ENCODE results near the gene ABI3BP. TPM values are rescaled to one million over a fixed set of nuclear protein-coding genes. Genes with fewer than 3 reads are reported as not detected.

ABI3BP gene
- total RNA-seq, 1 experiment from 2014 or later, result 3.1 TPM

GRCh38 chr3:100780071-100780622 is 213.1 kb downstream of the ABI3BP start:
- DNase-seq (ENCODE audit: unreplicated experiment), result no peak
- Mint-ChIP-seq H3K4me1 (ENCODE audit: insufficient read depth, unreplicated experiment) (peaks cover 6% of the 10 kb centered on the region), H3K27ac (ENCODE audit: low read depth, unreplicated experiment) (no peak overlapping the region), H3K4me3 (ENCODE audit: unreplicated experiment) (no peak overlapping the region), H3K36me3 (ENCODE audit: insufficient read depth, unreplicated experiment) (no peaks in the 10 kb centered on the region), H3K27me3 (ENCODE audit: insufficient read depth, unreplicated experiment) (no peaks in the 10 kb centered on the region), H3K9me3 (ENCODE audit: unreplicated experiment) (peaks cover 5% of the 10 kb centered on the region)
- no peak for TF ChIP-seq CTCF (IDR thresholded peaks at IDR 0.05; ENCODE audit: unreplicated experiment)
- intact Hi-C loops (cut with micrococcal nuclease), result no loop called here
- ChIA-PET CTCF (no interaction called here), POLR2A (no interaction called here)
- no TSS peak for BruUV-seq (replicated peaks)

GRCh38 chr3:100779480-100779879 is 213.7 kb downstream of the ABI3BP start:
- CTCF ChIA-PET, result interaction anchor here (0.8 kb wide), 1 partner anchor 198 kb away, joined by 6 read pairs; no protein-coding TSS in a partner anchor
- no TSS peak for BruUV-seq (replicated peaks)
- H3K4me1 Mint-ChIP-seq (ENCODE audit: insufficient read depth, unreplicated experiment), result peaks cover 6% of the 10 kb centered on the region

GRCh38 chr3:100777271-100777670 is 215.9 kb downstream of the ABI3BP start:
- no peak for TF ChIP-seq CTCF (IDR thresholded peaks at IDR 0.05; ENCODE audit: unreplicated experiment)
- Mint-ChIP-seq H3K36me3 (ENCODE audit: insufficient read depth, unreplicated experiment) (no peaks in the 10 kb centered on the region), H3K4me3 (ENCODE audit: unreplicated experiment) (no peak overlapping the region), H3K4me1 (ENCODE audit: insufficient read depth, unreplicated experiment) (peaks cover 6% of the 10 kb centered on the region), H3K27ac (ENCODE audit: low read depth, unreplicated experiment) (no peak overlapping the region), H3K9me3 (ENCODE audit: unreplicated experiment) (no peaks in the 10 kb centered on the region), H3K27me3 (ENCODE audit: insufficient read depth, unreplicated experiment) (no peaks in the 10 kb centered on the region)
- intact Hi-C loops (cut with micrococcal nuclease), result no loop called here
- CTCF ChIA-PET, result interaction anchor here (0.6 to 1.6 kb wide), 4 partner anchors 13 to 419 kb away, joined by 3 to 6 read pairs (median 4); no protein-coding TSS in a partner anchor
- POLR2A ChIA-PET, result no interaction called here
- no peak for DNase-seq (ENCODE audit: unreplicated experiment)
- BruUV-seq (replicated peaks), result no TSS peak

More at GRCh38 chr3:100779480-100779879, 213.7 kb downstream of the ABI3BP start:
- POLR2A ChIA-PET, result no interaction called here
- H3K27me3 Mint-ChIP-seq (ENCODE audit: insufficient read depth, unreplicated experiment), result no peaks in the 10 kb centered on the region
- TF ChIP-seq CTCF (IDR thresholded peaks at IDR 0.05; ENCODE audit: unreplicated experiment), result no peak
- no peak for DNase-seq (ENCODE audit: unreplicated experiment)
- intact Hi-C loops (cut with micrococcal nuclease), result no loop called here
- no peaks in the 10 kb centered on the region for H3K36me3 Mint-ChIP-seq (ENCODE audit: insufficient read depth, unreplicated experiment)
- no peaks in the 10 kb centered on the region for H3K9me3 Mint-ChIP-seq (ENCODE audit: unreplicated experiment)
- no peak overlapping the region for H3K4me3 Mint-ChIP-seq (ENCODE audit: unreplicated experiment)
- no peak overlapping the region for H3K27ac Mint-ChIP-seq (ENCODE audit: low read depth, unreplicated experiment)

GRCh38 chr3:100776746-100777145 is 216.5 kb downstream of the ABI3BP start:
- ChIA-PET CTCF (interaction anchor here (0.6 to 1.5 kb wide), 3 partner anchors 14 to 419 kb away, joined by 3 to 6 read pairs (median 4); no protein-coding TSS in a partner anchor), POLR2A (no interaction called here)
- no peaks in the 10 kb centered on the region for H3K9me3 Mint-ChIP-seq (ENCODE audit: unreplicated experiment)
- TF ChIP-seq CTCF (IDR thresholded peaks at IDR 0.05; ENCODE audit: unreplicated experiment), result no peak
- BruUV-seq (replicated peaks), result no TSS peak
- H3K27me3 Mint-ChIP-seq (ENCODE audit: insufficient read depth, unreplicated experiment), result no peaks in the 10 kb centered on the region
- peaks cover 6% of the 10 kb centered on the region for H3K4me1 Mint-ChIP-seq (ENCODE audit: insufficient read depth, unreplicated experiment)
- intact Hi-C loops (cut with micrococcal nuclease), result no loop called here
- H3K4me3 Mint-ChIP-seq (ENCODE audit: unreplicated experiment), result no peak overlapping the region
- no peak overlapping the region for H3K27ac Mint-ChIP-seq (ENCODE audit: low read depth, unreplicated experiment)
- DNase-seq (ENCODE audit: unreplicated experiment), result no peak
- no peaks in the 10 kb centered on the region for H3K36me3 Mint-ChIP-seq (ENCODE audit: insufficient read depth, unreplicated experiment)
